ENCODE results near the gene RNASEH2B. TPM values are rescaled to one million over a fixed set of nuclear protein-coding genes. Genes with fewer than 3 reads are reported as not detected.

Gene RNASEH2B
- total and polyA plus RNA-seq, 2 experiments from 2014 or later: 22.3 to 30.9 TPM

GRCh38 chr13:50979187-50979586 is 69.6 kb downstream of the RNASEH2B start:
- Histone ChIP-seq H3K9me2 (replicated peaks; ENCODE audit: insufficient read depth) (no peaks in the 10 kb centered on the region), H3K79me2 (no peaks in the 10 kb centered on the region), H3K9me3 (ENCODE audit: low read depth) (no peaks in the 10 kb centered on the region), H3K36me3 (replicated peaks; ENCODE audit: insufficient read depth, low read depth) (no peaks in the 10 kb centered on the region), H4K20me1 (ENCODE audit: insufficient read depth, poor library complexity, severe bottlenecking) (no peaks in the 10 kb centered on the region), H3K4me2 (no peak overlapping the region), H2AFZ (no peak overlapping the region), H3K4me1 (ENCODE audit: insufficient read depth) (no peaks in the 10 kb centered on the region), H3K27me3 (no peaks in the 10 kb centered on the region), H3K27ac (no peak overlapping the region), H3K4me3 (no peak overlapping the region)
- no peak for DNase-seq (ENCODE audit: low spot score)
- TF ChIP-seq EZH2 (IDR thresholded peaks at IDR 0.05; ENCODE audit: borderline replicate concordance): no peak
- no peak for TF ChIP-seq CTCF (IDR thresholded peaks at IDR 0.05; ENCODE audit: poor library complexity)
- no peak for TF ChIP-seq EZH2phosphoT487 (IDR thresholded peaks at IDR 0.05; ENCODE audit: low read depth, severe bottlenecking, unreplicated experiment)

- TF ChIP-seq EZH2phosphoT487 (IDR thresholded peaks at IDR 0.05; ENCODE audit: low read depth, severe bottlenecking, unreplicated experiment) (no peak), EZH2 (IDR thresholded peaks at IDR 0.05; ENCODE audit: borderline replicate concordance) (no peak), CTCF (IDR thresholded peaks at IDR 0.05; ENCODE audit: poor library complexity) (no peak)
- Histone ChIP-seq H3K27ac (peak overlapping the region; percentile 34), H3K27me3 (no peaks in the 10 kb centered on the region), H3K4me1 (ENCODE audit: insufficient read depth) (no peaks in the 10 kb centered on the region), H3K4me3 (no peak overlapping the region), H3K36me3 (replicated peaks; ENCODE audit: insufficient read depth, low read depth) (no peaks in the 10 kb centered on the region), H2AFZ (peak overlapping the region; percentile 25), H4K20me1 (ENCODE audit: insufficient read depth, poor library complexity, severe bottlenecking) (no peaks in the 10 kb centered on the region), H3K9me2 (replicated peaks; ENCODE audit: insufficient read depth) (no peaks in the 10 kb centered on the region), H3K9me3 (ENCODE audit: low read depth) (no peaks in the 10 kb centered on the region), H3K79me2 (no peaks in the 10 kb centered on the region), H3K4me2 (peak overlapping the region; percentile 43)
- DNase-seq (ENCODE audit: low spot score): no peak
- 81% methylated on average over 4 of the region's 4 CpGs for WGBS (ENCODE audit: low lambda C conversion rate, missing lambda C conversion rate)
These were observed 72.1 kb downstream of the RNASEH2B start for GRCh38 chr13:50981686-50982085.

- Histone ChIP-seq H2AFZ (peak overlapping the region; percentile 10), H3K27ac (no peak overlapping the region), H3K9me3 (ENCODE audit: low read depth) (no peaks in the 10 kb centered on the region), H3K4me3 (no peak overlapping the region), H3K4me1 (ENCODE audit: insufficient read depth) (peaks cover 13% of the 10 kb centered on the region), H3K27me3 (no peaks in the 10 kb centered on the region), H3K4me2 (no peak overlapping the region), H4K20me1 (ENCODE audit: insufficient read depth, poor library complexity, severe bottlenecking) (no peaks in the 10 kb centered on the region), H3K79me2 (no peaks in the 10 kb centered on the region), H3K36me3 (replicated peaks; ENCODE audit: insufficient read depth, low read depth) (no peaks in the 10 kb centered on the region), H3K9me2 (replicated peaks; ENCODE audit: insufficient read depth) (no peaks in the 10 kb centered on the region)
- peak; percentile 57 for DNase-seq (ENCODE audit: low spot score)
- no peak for TF ChIP-seq EZH2 (IDR thresholded peaks at IDR 0.05; ENCODE audit: borderline replicate concordance)
- peak; percentile 31 for TF ChIP-seq CTCF (IDR thresholded peaks at IDR 0.05; ENCODE audit: poor library complexity)
- WGBS (ENCODE audit: low lambda C conversion rate, missing lambda C conversion rate): 36% methylated on average over 6 of the region's 6 CpGs
These were observed 79.9 kb downstream of the RNASEH2B start for GRCh38 chr13:50989476-50989875.
